ENCODE measurements around the gene C1orf52. TPM values are rescaled to one million over a fixed set of nuclear protein-coding genes. Genes with fewer than 3 reads are reported as not detected.
"Not testable (repeated sequence)": the region's sequence is repeated elsewhere in the genome, so short reads cannot be mapped to it uniquely, and the experiment has no call there.

Gene C1orf52
- total RNA-seq, 1 donor from 2014 or later, result 6.3 TPM

DNA sequence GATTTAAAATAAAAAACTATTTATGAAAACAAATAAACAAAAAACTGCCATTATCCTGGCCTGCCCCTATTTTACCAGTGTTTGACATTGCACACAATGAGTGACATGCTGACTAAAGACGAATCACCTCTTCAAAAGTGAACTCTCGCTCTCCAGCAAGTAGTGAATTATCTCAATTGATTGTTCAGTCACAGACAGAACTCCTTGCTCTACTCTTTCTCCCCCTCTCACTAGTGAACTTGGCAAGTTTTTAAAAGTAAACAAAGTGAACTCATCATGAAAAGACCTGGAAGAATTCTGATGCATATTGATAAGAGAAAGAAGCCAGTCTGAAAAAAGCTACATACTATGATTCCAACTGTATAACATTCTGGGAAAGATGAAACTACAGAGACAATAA is 4.7 kb upstream of the C1orf52 start:
- peaks cover 11 to 26% (median 14%) of the 10 kb centered on the region in 3 donors for H3K36me3 ChIP-seq (ENCODE audit: control insufficient read depth in 3 of 3, insufficient read depth in 3 of 3, low read length in 3 of 3)

GRCh38 chr1:85262985-85263384 is 3.5 kb upstream of the C1orf52 start:
- H3K9me3 ChIP-seq (ENCODE audit: control insufficient read depth in 3 of 3, low read length in 3 of 3), result no peaks in the 10 kb centered on the region
- H3K27ac ChIP-seq (ENCODE audit: low read depth, low read length), result no peak overlapping the region

More for the DNA sequence above, 4.7 kb upstream of the C1orf52 start:
- Histone ChIP-seq H3K9ac (ENCODE audit: low read depth in 1 of 3, low read length in 3 of 3) (no peak overlapping the region), H3K4me3 (ENCODE audit: low read length in 3 of 3) (no peak overlapping the region), H3K27ac (ENCODE audit: low read depth, low read length) (no peak overlapping the region), H3K27me3 (ENCODE audit: control insufficient read depth in 3 of 3, insufficient read depth in 3 of 3, low read length in 3 of 3) (no peaks in the 10 kb centered on the region), H3K4me1 (ENCODE audit: control insufficient read depth in 3 of 3, insufficient read depth in 3 of 3, low read length in 3 of 3) (peaks cover 4 to 6% (median 5%) of the 10 kb centered on the region in 3 donors), H3K9me3 (ENCODE audit: control insufficient read depth in 3 of 3, low read length in 3 of 3) (no peaks in the 10 kb centered on the region)

GRCh38 chr1:85259912-85260274 is 431 bp upstream of the C1orf52 start:
- H3K9ac ChIP-seq (ENCODE audit: low read depth in 1 of 3, low read length in 3 of 3), result peak overlapping the region; percentile 73 to 94 (median 85)
- H3K36me3 ChIP-seq (ENCODE audit: control insufficient read depth in 3 of 3, insufficient read depth in 3 of 3, low read length in 3 of 3), result peaks cover 0 to 5% (median 2%) of the 10 kb centered on the region in 3 donors
- peaks cover 12 to 20% (median 17%) of the 10 kb centered on the region in 3 donors for H3K4me1 ChIP-seq (ENCODE audit: control insufficient read depth in 3 of 3, insufficient read depth in 3 of 3, low read length in 3 of 3)
- H3K27me3 ChIP-seq (ENCODE audit: control insufficient read depth in 3 of 3, insufficient read depth in 3 of 3, low read length in 3 of 3), result no peaks in the 10 kb centered on the region
- H3K4me3 ChIP-seq (ENCODE audit: low read length in 3 of 3), result peak overlapping the region; percentile 77 to 94 (median 91)
- H3K9me3 ChIP-seq (ENCODE audit: control insufficient read depth in 3 of 3, low read length in 3 of 3), result no peaks in the 10 kb centered on the region
- H3K27ac ChIP-seq (ENCODE audit: low read depth, low read length), result peak overlapping the region; percentile 71

More at GRCh38 chr1:85262985-85263384, 3.5 kb upstream of the C1orf52 start:
- H3K4me1 ChIP-seq (ENCODE audit: control insufficient read depth in 3 of 3, insufficient read depth in 3 of 3, low read length in 3 of 3), result peaks cover 12 to 15% (median 12%) of the 10 kb centered on the region in 3 donors
- H3K36me3 ChIP-seq (ENCODE audit: control insufficient read depth in 3 of 3, insufficient read depth in 3 of 3, low read length in 3 of 3), result peaks cover 6 to 21% (median 6%) of the 10 kb centered on the region in 3 donors
- no peaks in the 10 kb centered on the region for H3K27me3 ChIP-seq (ENCODE audit: control insufficient read depth in 3 of 3, insufficient read depth in 3 of 3, low read length in 3 of 3)
- H3K9ac ChIP-seq (ENCODE audit: low read depth in 1 of 3, low read length in 3 of 3), result no peak overlapping the region
- no peak overlapping the region for H3K4me3 ChIP-seq (ENCODE audit: low read length in 3 of 3)

DNA sequence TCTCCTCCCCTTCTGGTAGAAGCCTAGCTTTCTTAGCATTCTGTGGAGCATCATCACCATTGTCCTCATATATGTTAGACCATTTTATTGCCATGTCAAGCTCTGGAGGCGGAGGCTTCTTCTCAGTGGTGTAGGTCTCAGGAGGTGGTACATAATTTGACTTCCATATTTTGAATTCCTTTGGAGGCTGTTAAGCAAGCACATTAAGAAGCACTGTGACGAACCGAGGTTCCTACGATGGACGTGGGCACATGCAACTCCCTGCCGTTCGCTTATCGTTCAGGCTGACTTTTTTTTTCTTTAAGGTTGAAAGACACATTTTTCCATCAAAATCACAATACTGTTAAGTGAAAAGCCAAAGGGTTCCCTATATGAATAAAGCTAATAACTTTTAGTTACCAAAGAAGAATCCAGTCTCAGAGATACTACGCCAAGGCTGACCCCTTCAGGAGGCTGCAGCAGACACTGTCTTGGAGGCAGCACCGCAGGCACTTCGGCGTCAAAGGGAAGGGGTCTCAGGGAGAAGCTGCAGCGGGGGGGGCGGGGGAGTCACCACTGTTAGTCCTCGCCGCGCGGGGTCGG is 835 bp downstream of the C1orf52 start:
- Histone ChIP-seq H3K9ac (ENCODE audit: low read depth in 1 of 3, low read length in 3 of 3) (peak overlapping the region; percentile 85 to 94 (median 85)), H3K4me3 (ENCODE audit: low read length in 3 of 3) (peak overlapping the region; percentile 86 to 94 (median 91)), H3K27ac (ENCODE audit: low read depth, low read length) (no peak overlapping the region), H3K4me1 (ENCODE audit: control insufficient read depth in 3 of 3, insufficient read depth in 3 of 3, low read length in 3 of 3) (peaks cover 12 to 20% (median 17%) of the 10 kb centered on the region in 3 donors), H3K27me3 (ENCODE audit: control insufficient read depth in 3 of 3, insufficient read depth in 3 of 3, low read length in 3 of 3) (no peaks in the 10 kb centered on the region), H3K36me3 (ENCODE audit: control insufficient read depth in 3 of 3, insufficient read depth in 3 of 3, low read length in 3 of 3) (peaks cover 2 to 8% (median 7%) of the 10 kb centered on the region in 3 donors), H3K9me3 (ENCODE audit: control insufficient read depth in 3 of 3, low read length in 3 of 3) (no peaks in the 10 kb centered on the region)

DNA sequence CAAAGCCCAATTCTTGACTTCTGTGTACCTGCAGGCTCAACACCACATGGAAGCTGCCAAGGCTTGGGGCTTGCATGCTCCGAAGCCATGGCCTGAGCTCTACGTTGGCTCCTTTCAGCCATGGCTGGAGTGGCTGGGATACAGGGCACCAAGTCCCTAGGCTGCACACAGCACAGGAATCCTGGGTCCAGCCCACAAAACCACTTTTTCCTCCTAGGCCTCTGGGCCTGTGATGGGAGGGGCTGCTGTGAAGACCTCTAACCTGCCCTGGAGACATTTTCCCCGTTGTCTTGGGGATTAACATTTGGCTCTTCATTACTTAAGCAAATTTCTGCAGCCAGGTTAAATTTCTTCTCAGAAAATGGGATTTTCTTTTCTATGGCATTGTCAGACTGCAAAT is 10.4 kb downstream of the C1orf52 start:
- not testable (repeated sequence) for H3K36me3 ChIP-seq (ENCODE audit: control insufficient read depth in 3 of 3, insufficient read depth in 3 of 3, low read length in 3 of 3); H3K4me1 ChIP-seq (ENCODE audit: control insufficient read depth in 3 of 3, insufficient read depth in 3 of 3, low read length in 3 of 3); H3K9ac ChIP-seq (ENCODE audit: low read depth in 1 of 3, low read length in 3 of 3); H3K4me3 ChIP-seq (ENCODE audit: low read length in 3 of 3); H3K27ac ChIP-seq (ENCODE audit: low read depth, low read length); H3K9me3 ChIP-seq (ENCODE audit: control insufficient read depth in 3 of 3, low read length in 3 of 3); H3K27me3 ChIP-seq (ENCODE audit: control insufficient read depth in 3 of 3, insufficient read depth in 3 of 3, low read length in 3 of 3)

- peaks cover 5 to 8% (median 5%) of the 10 kb centered on the region in 3 donors for H3K4me1 ChIP-seq (ENCODE audit: control insufficient read depth in 3 of 3, insufficient read depth in 3 of 3, low read length in 3 of 3)
- H3K27me3 ChIP-seq (ENCODE audit: control insufficient read depth in 3 of 3, insufficient read depth in 3 of 3, low read length in 3 of 3), result no peaks in the 10 kb centered on the region
- H3K27ac ChIP-seq (ENCODE audit: low read depth, low read length), result no peak overlapping the region
- H3K9ac ChIP-seq (ENCODE audit: low read depth in 1 of 3, low read length in 3 of 3), result no peak overlapping the region
- H3K9me3 ChIP-seq (ENCODE audit: control insufficient read depth in 3 of 3, low read length in 3 of 3), result no peaks in the 10 kb centered on the region
- no peak overlapping the region for H3K4me3 ChIP-seq (ENCODE audit: low read length in 3 of 3)
- H3K36me3 ChIP-seq (ENCODE audit: control insufficient read depth in 3 of 3, insufficient read depth in 3 of 3, low read length in 3 of 3), result peaks cover 0 to 3% (median 0%) of the 10 kb centered on the region in 3 donors
These were observed 13.6 kb downstream of the C1orf52 start for GRCh38 chr1:85245891-85246290.

DNA sequence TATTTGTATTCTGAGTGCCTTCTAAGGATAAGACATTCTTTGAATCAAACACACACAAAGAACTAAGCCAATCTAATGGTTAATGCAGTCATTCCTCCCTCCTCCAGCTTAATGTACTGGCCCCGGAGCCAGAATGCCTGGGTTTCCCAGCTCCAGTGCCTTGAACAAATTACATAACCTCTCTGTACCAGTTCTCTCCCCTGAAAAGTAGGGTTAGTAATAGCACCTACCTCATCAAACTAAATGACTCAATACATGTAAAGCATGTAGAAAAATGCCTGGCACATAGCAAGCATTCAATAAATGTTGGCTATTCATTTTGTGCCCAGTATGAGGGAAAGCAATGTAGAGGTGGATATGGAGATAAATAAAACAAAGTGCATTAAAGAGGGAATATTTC is 14.0 kb downstream of the C1orf52 start:
- Histone ChIP-seq H3K9ac (ENCODE audit: low read depth in 1 of 3, low read length in 3 of 3) (no peak overlapping the region), H3K27ac (ENCODE audit: low read depth, low read length) (no peak overlapping the region), H3K36me3 (ENCODE audit: control insufficient read depth in 3 of 3, insufficient read depth in 3 of 3, low read length in 3 of 3) (peaks cover 0 to 3% (median 0%) of the 10 kb centered on the region in 3 donors), H3K27me3 (ENCODE audit: control insufficient read depth in 3 of 3, insufficient read depth in 3 of 3, low read length in 3 of 3) (no peaks in the 10 kb centered on the region), H3K4me3 (ENCODE audit: low read length in 3 of 3) (no peak overlapping the region), H3K4me1 (ENCODE audit: control insufficient read depth in 3 of 3, insufficient read depth in 3 of 3, low read length in 3 of 3) (peaks cover 5 to 8% (median 5%) of the 10 kb centered on the region in 3 donors), H3K9me3 (ENCODE audit: control insufficient read depth in 3 of 3, low read length in 3 of 3) (no peaks in the 10 kb centered on the region)

GRCh38 chr1:85244271-85245061 is 15.0 kb downstream of the C1orf52 start:
- no peaks in the 10 kb centered on the region for H3K9me3 ChIP-seq (ENCODE audit: control insufficient read depth in 3 of 3, low read length in 3 of 3)
- H3K4me1 ChIP-seq (ENCODE audit: control insufficient read depth in 3 of 3, insufficient read depth in 3 of 3, low read length in 3 of 3), result peaks cover 5 to 8% (median 5%) of the 10 kb centered on the region in 3 donors
- H3K9ac ChIP-seq (ENCODE audit: low read depth in 1 of 3, low read length in 3 of 3), result peak overlapping the region in 1 of 3 donors; percentile 3
- H3K36me3 ChIP-seq (ENCODE audit: control insufficient read depth in 3 of 3, insufficient read depth in 3 of 3, low read length in 3 of 3), result no peaks in the 10 kb centered on the region
- H3K27me3 ChIP-seq (ENCODE audit: control insufficient read depth in 3 of 3, insufficient read depth in 3 of 3, low read length in 3 of 3), result no peaks in the 10 kb centered on the region
- no peak overlapping the region for H3K27ac ChIP-seq (ENCODE audit: low read depth, low read length)
- no peak overlapping the region for H3K4me3 ChIP-seq (ENCODE audit: low read length in 3 of 3)

GRCh38 chr1:85243372-85243771 is 16.1 kb downstream of the C1orf52 start:
- Histone ChIP-seq H3K4me3 (ENCODE audit: low read length in 3 of 3) (no peak overlapping the region), H3K36me3 (ENCODE audit: control insufficient read depth in 3 of 3, insufficient read depth in 3 of 3, low read length in 3 of 3) (no peaks in the 10 kb centered on the region), H3K4me1 (ENCODE audit: control insufficient read depth in 3 of 3, insufficient read depth in 3 of 3, low read length in 3 of 3) (peaks cover 5 to 8% (median 5%) of the 10 kb centered on the region in 3 donors), H3K9me3 (ENCODE audit: control insufficient read depth in 3 of 3, low read length in 3 of 3) (no peaks in the 10 kb centered on the region), H3K27ac (ENCODE audit: low read depth, low read length) (peak overlapping the region; percentile 25), H3K27me3 (ENCODE audit: control insufficient read depth in 3 of 3, insufficient read depth in 3 of 3, low read length in 3 of 3) (no peaks in the 10 kb centered on the region), H3K9ac (ENCODE audit: low read depth in 1 of 3, low read length in 3 of 3) (no peak overlapping the region)

GRCh38 chr1:85240643-85241042 is 18.8 kb downstream of the C1orf52 start:
- H3K9ac ChIP-seq (ENCODE audit: low read depth in 1 of 3, low read length in 3 of 3), result no peak overlapping the region
- H3K27ac ChIP-seq (ENCODE audit: low read depth, low read length), result no peak overlapping the region
- H3K36me3 ChIP-seq (ENCODE audit: control insufficient read depth in 3 of 3, insufficient read depth in 3 of 3, low read length in 3 of 3), result no peaks in the 10 kb centered on the region
- H3K4me1 ChIP-seq (ENCODE audit: control insufficient read depth in 3 of 3, insufficient read depth in 3 of 3, low read length in 3 of 3), result peaks cover 5 to 8% (median 5%) of the 10 kb centered on the region in 3 donors
- H3K9me3 ChIP-seq (ENCODE audit: control insufficient read depth in 3 of 3, low read length in 3 of 3), result no peaks in the 10 kb centered on the region
- no peaks in the 10 kb centered on the region for H3K27me3 ChIP-seq (ENCODE audit: control insufficient read depth in 3 of 3, insufficient read depth in 3 of 3, low read length in 3 of 3)
- no peak overlapping the region for H3K4me3 ChIP-seq (ENCODE audit: low read length in 3 of 3)

All from skeletal muscle tissue (tissue), 4 donors.